ENCODE measurements around the gene TENM4. TPM values are rescaled to one million over a fixed set of nuclear protein-coding genes. Genes with fewer than 3 reads are reported as not detected.

Gene TENM4
- total RNA-seq, 2 experiments from 2014 or later, result not detected

GRCh38 chr11:79262221-79262620 lies 178.6 kb downstream of the TENM4 start:
- H3K27me3 Mint-ChIP-seq (ENCODE audit: low read depth), result no peaks in the 10 kb centered on the region
- ATAC-seq (no peak), DNase-seq (no peak)
- no peaks in the 10 kb centered on the region for H3K4me1 Mint-ChIP-seq (ENCODE audit: low read depth)
- POLR2A ChIA-PET, result no interaction called here
- no peaks in the 10 kb centered on the region for H3K36me3 Mint-ChIP-seq (ENCODE audit: low read depth)
- CTCF ChIA-PET, result no interaction called here
- H3K9me3 Mint-ChIP-seq (ENCODE audit: insufficient read depth), result no peaks in the 10 kb centered on the region
- H3K4me3 Mint-ChIP-seq, result no peak overlapping the region
- no peak overlapping the region for H3K27ac Mint-ChIP-seq

- ATAC-seq (no peak), DNase-seq (no peak)
- no peaks in the 10 kb centered on the region for H3K36me3 Mint-ChIP-seq (ENCODE audit: low read depth)
- no peak overlapping the region for H3K27ac Mint-ChIP-seq
- H3K9me3 Mint-ChIP-seq (ENCODE audit: insufficient read depth), result no peaks in the 10 kb centered on the region
- ChIA-PET CTCF (no interaction called here), POLR2A (no interaction called here)
- H3K4me3 Mint-ChIP-seq, result no peak overlapping the region
- no peaks in the 10 kb centered on the region for H3K27me3 Mint-ChIP-seq (ENCODE audit: low read depth)
- H3K4me1 Mint-ChIP-seq (ENCODE audit: low read depth), result no peaks in the 10 kb centered on the region
Observed at GRCh38 chr11:79261684-79262083, 179.1 kb downstream of the TENM4 start.

GRCh38 chr11:79259800-79260199 lies 181.0 kb downstream of the TENM4 start:
- POLR2A ChIA-PET, result no interaction called here

GRCh38 chr11:79258576-79258975 lies 182.3 kb downstream of the TENM4 start:
- ChIA-PET POLR2A (no interaction called here), CTCF (no interaction called here)
- DNase-seq (no peak), ATAC-seq (no peak)
- Mint-ChIP-seq H3K9me3 (ENCODE audit: insufficient read depth) (no peaks in the 10 kb centered on the region), H3K4me1 (ENCODE audit: low read depth) (no peaks in the 10 kb centered on the region), H3K27me3 (ENCODE audit: low read depth) (no peaks in the 10 kb centered on the region), H3K27ac (no peak overlapping the region), H3K36me3 (ENCODE audit: low read depth) (no peaks in the 10 kb centered on the region), H3K4me3 (no peak overlapping the region)

More at GRCh38 chr11:79259800-79260199, 181.0 kb downstream of the TENM4 start:
- CTCF ChIA-PET, result no interaction called here
- no peak overlapping the region for H3K4me3 Mint-ChIP-seq
- no peaks in the 10 kb centered on the region for H3K4me1 Mint-ChIP-seq (ENCODE audit: low read depth)
- no peaks in the 10 kb centered on the region for H3K27me3 Mint-ChIP-seq (ENCODE audit: low read depth)
- H3K36me3 Mint-ChIP-seq (ENCODE audit: low read depth), result no peaks in the 10 kb centered on the region
- no peaks in the 10 kb centered on the region for H3K9me3 Mint-ChIP-seq (ENCODE audit: insufficient read depth)
- ATAC-seq (no peak), DNase-seq (no peak)
- H3K27ac Mint-ChIP-seq, result no peak overlapping the region

GRCh38 chr11:79255965-79256364 lies 184.9 kb downstream of the TENM4 start:
- Mint-ChIP-seq H3K27me3 (ENCODE audit: low read depth) (no peaks in the 10 kb centered on the region), H3K9me3 (ENCODE audit: insufficient read depth) (no peaks in the 10 kb centered on the region), H3K4me3 (no peak overlapping the region), H3K36me3 (ENCODE audit: low read depth) (no peaks in the 10 kb centered on the region), H3K4me1 (ENCODE audit: low read depth) (no peaks in the 10 kb centered on the region), H3K27ac (no peak overlapping the region)
- no peak for ATAC-seq
- ChIA-PET POLR2A (no interaction called here), CTCF (no interaction called here)
- no peak for DNase-seq

GRCh38 chr11:79253280-79253679 lies 187.6 kb downstream of the TENM4 start:
- no peak for DNase-seq
- H3K36me3 Mint-ChIP-seq (ENCODE audit: low read depth), result no peaks in the 10 kb centered on the region
- ATAC-seq, result no peak
- ChIA-PET POLR2A (no interaction called here), CTCF (no interaction called here)
- no peak overlapping the region for H3K4me3 Mint-ChIP-seq
- no peaks in the 10 kb centered on the region for H3K9me3 Mint-ChIP-seq (ENCODE audit: insufficient read depth)
- no peaks in the 10 kb centered on the region for H3K4me1 Mint-ChIP-seq (ENCODE audit: low read depth)
- H3K27ac Mint-ChIP-seq, result no peak overlapping the region
- H3K27me3 Mint-ChIP-seq (ENCODE audit: low read depth), result no peaks in the 10 kb centered on the region

GRCh38 chr11:79249295-79249993 lies 191.4 kb downstream of the TENM4 start:
- ChIA-PET POLR2A (interaction anchor here (0.6 kb wide), 1 partner anchor 8 kb away, joined by 3 read pairs; no protein-coding TSS in a partner anchor), CTCF (no interaction called here)
- no peak overlapping the region for H3K27ac Mint-ChIP-seq
- no peaks in the 10 kb centered on the region for H3K27me3 Mint-ChIP-seq (ENCODE audit: low read depth)
- ATAC-seq (no peak), DNase-seq (no peak)
- no peaks in the 10 kb centered on the region for H3K9me3 Mint-ChIP-seq (ENCODE audit: insufficient read depth)
- H3K36me3 Mint-ChIP-seq (ENCODE audit: low read depth), result no peaks in the 10 kb centered on the region
- H3K4me3 Mint-ChIP-seq, result no peak overlapping the region
- no peaks in the 10 kb centered on the region for H3K4me1 Mint-ChIP-seq (ENCODE audit: low read depth)

GRCh38 chr11:79244798-79245197 lies 196.0 kb downstream of the TENM4 start:
- Mint-ChIP-seq H3K9me3 (ENCODE audit: insufficient read depth) (no peaks in the 10 kb centered on the region), H3K27ac (no peak overlapping the region), H3K4me1 (ENCODE audit: low read depth) (no peaks in the 10 kb centered on the region), H3K4me3 (no peak overlapping the region), H3K36me3 (ENCODE audit: low read depth) (no peaks in the 10 kb centered on the region), H3K27me3 (ENCODE audit: low read depth) (no peaks in the 10 kb centered on the region)
- POLR2A ChIA-PET, result no interaction called here
- CTCF ChIA-PET, result no interaction called here
- ATAC-seq (no peak), DNase-seq (no peak)

GRCh38 chr11:79244241-79244772 lies 196.5 kb downstream of the TENM4 start:
- Mint-ChIP-seq H3K27ac (no peak overlapping the region), H3K4me1 (ENCODE audit: low read depth) (no peaks in the 10 kb centered on the region), H3K9me3 (ENCODE audit: insufficient read depth) (no peaks in the 10 kb centered on the region), H3K36me3 (ENCODE audit: low read depth) (no peaks in the 10 kb centered on the region), H3K4me3 (no peak overlapping the region), H3K27me3 (ENCODE audit: low read depth) (no peaks in the 10 kb centered on the region)
- ATAC-seq (no peak), DNase-seq (no peak)
- POLR2A ChIA-PET, result no interaction called here
- CTCF ChIA-PET, result no interaction called here

- no peak for DNase-seq
- Mint-ChIP-seq H3K27me3 (ENCODE audit: low read depth) (no peaks in the 10 kb centered on the region), H3K27ac (no peak overlapping the region), H3K4me1 (ENCODE audit: low read depth) (no peaks in the 10 kb centered on the region), H3K4me3 (no peak overlapping the region), H3K36me3 (ENCODE audit: low read depth) (no peaks in the 10 kb centered on the region), H3K9me3 (ENCODE audit: insufficient read depth) (no peaks in the 10 kb centered on the region)
- no peak for ATAC-seq
- CTCF ChIA-PET, result no interaction called here
- POLR2A ChIA-PET, result no interaction called here
Observed at GRCh38 chr11:79243422-79244210, 197.2 kb downstream of the TENM4 start.

GRCh38 chr11:79242616-79243015 lies 198.2 kb downstream of the TENM4 start:
- Mint-ChIP-seq H3K27ac (no peak overlapping the region), H3K9me3 (ENCODE audit: insufficient read depth) (no peaks in the 10 kb centered on the region), H3K27me3 (ENCODE audit: low read depth) (no peaks in the 10 kb centered on the region), H3K4me1 (ENCODE audit: low read depth) (no peaks in the 10 kb centered on the region), H3K36me3 (ENCODE audit: low read depth) (no peaks in the 10 kb centered on the region), H3K4me3 (no peak overlapping the region)
- no peak for DNase-seq
- no peak for ATAC-seq
- CTCF ChIA-PET, result no interaction called here
- POLR2A ChIA-PET, result no interaction called here

- Mint-ChIP-seq H3K4me3 (no peak overlapping the region), H3K4me1 (ENCODE audit: low read depth) (no peaks in the 10 kb centered on the region), H3K27ac (no peak overlapping the region), H3K27me3 (ENCODE audit: low read depth) (no peaks in the 10 kb centered on the region), H3K9me3 (ENCODE audit: insufficient read depth) (no peaks in the 10 kb centered on the region), H3K36me3 (ENCODE audit: low read depth) (no peaks in the 10 kb centered on the region)
- ChIA-PET CTCF (no interaction called here), POLR2A (no interaction called here)
- ATAC-seq, result no peak
- no peak for DNase-seq
Observed at GRCh38 chr11:79241852-79242241, 199.0 kb downstream of the TENM4 start.

Data from activated CD8-positive, alpha-beta T cell treated with anti-CD3 and anti-CD28 coated beads, Interleukin-2, amount 10 ng/mL, durations not matched to agents 7 days and 5 days (primary cell).